NCI-H128 (cell line): Measurements from ENCODE around the gene LONRF3.

Experiments
- DNase-seq: peaks from one replicate; lab custom pipeline; 2025; ENCODE audit not compliant: unreplicated experiment; lab: John Stamatoyannopoulos, UW

LONRF3 gene

GRCh38 chrX:119030990-119031389 lies 56.6 kb downstream of the LONRF3 start:
- no peak for DNase-seq

GRCh38 chrX:119036107-119037029 lies 62.0 kb downstream of the LONRF3 start:
- no peak for DNase-seq

DNA sequence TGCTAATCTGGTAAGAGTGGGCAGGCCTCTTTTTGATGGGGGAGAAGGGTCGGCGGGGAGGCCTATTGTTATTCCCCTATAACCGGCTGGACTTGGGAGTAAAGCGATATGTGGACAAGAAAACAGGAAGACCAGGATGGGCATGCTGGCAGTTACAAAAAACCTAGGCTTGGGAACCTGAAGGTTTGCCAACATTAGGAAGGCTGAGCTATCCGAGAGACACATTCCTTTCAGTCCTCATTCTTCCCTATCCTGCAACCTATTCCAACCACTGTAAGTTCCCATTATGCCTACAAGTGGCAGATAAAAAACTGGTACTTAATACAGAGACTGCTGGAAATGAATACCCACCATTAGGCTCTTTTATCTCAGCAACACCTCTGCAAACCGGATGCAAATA lies 66.0 kb downstream of the LONRF3 start:
- DNase-seq: no peak

DNA sequence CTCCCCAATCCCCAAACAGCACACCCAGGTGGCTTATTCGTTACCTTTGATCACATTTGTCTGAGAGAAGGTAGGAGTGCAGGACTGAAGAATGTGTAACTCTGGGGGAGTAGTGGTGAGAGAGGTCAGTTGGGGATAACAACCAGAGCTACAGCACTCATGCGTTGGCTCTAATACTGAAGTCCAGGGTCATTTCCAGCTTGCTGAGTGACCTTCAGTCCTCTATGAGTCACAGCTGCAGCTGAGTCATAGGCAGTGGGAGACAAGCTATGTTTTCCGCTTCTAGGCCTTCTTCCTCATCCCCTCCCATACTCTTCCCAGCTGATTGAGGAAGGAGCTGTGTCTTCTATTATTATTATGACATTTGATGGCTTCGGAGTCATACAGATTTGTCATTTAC lies 66.8 kb downstream of the LONRF3 start:
- DNase-seq: no peak

DNA sequence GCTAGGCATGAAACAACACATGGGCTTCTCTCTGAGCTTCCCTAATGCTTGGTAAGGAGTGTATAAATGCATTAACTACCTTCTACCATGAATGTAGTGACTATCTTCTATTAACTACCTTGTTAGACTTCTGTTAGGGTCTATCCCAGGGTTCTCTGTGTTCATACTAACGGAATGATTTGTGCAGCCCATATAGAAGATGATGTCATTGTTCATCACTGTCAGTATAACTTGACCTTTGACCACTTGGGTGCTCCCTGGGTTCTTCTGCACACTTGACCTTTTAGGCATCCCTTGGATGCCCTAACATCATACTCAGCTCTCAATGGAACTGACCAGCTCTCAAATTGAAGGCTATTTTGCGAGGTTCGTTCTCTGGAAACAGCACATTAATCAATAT lies 67.6 kb downstream of the LONRF3 start:
- DNase-seq: no peak

GRCh38 chrX:119042996-119043395 lies 68.6 kb downstream of the LONRF3 start:
- DNase-seq: no peak

DNA sequence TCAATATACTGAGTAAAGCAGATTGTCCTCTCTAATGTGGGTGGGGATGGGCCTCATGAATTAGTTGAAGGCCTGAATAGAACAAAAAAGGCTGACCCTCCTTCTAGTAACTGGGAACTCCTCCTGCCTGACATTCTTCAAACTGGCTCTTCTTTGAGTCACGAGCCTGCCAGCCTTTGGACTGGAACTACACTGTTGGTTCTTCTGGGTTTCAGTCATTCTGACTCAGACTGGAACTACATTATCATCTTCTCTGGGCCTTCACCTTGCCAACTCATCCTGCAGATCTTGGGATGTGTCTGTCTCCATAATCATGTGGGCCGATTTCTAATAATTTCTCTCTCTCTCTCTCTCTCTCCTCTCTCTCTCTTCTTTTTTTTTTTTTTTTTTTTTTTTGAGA lies 71.5 kb downstream of the LONRF3 start:
- DNase-seq: no peak

DNA sequence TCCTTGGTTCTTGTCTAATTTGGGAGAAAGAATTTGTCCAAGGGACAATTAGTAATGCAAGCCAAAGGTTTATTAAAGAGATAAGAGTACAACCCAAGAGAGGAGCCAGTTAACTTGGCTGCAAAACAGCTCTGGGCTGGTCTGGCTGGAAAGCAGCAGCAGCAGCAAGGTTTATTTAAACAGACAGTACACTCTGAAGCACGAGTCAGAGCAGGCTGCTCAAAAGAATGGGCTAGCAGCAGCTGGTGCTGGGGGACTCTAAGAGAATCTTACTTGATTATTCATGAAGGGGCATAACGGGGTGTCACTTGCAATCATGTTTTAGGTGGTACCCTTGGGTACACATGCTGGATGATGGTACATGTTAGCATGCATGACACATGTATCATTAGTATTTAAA lies 81.3 kb downstream of the LONRF3 start:
- DNase-seq: no peak

DNA sequence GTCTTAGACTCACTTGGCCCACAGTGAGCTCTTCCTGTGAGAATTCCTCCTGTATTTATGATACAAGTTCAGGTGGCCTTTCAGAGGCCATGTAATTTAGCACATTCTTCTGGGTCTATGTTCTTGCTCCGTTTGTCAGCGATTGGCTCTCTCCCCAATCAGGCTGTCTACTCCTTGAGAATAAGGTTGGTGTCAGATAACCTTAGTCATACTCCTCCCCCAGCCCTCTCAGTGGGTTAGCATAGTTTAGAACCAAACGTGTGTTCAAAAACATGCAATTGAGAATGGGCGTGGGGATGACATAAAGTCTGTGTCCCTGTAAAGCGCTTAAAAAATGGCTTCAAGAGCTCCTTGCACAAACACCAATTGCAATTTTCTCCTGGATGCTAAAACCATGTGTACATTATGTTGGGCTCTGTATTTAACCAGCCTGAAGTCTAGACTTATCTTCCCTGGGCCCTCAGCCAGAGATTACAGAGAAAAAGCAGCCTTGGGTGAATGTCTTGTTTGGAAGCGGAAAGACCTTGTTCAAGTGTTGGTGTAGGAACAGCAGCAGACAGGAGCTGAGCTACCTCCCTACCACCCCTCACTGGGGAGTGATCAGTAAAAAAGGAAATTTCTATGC lies 88.4 kb downstream of the LONRF3 start:
- no peak for DNase-seq

DNA sequence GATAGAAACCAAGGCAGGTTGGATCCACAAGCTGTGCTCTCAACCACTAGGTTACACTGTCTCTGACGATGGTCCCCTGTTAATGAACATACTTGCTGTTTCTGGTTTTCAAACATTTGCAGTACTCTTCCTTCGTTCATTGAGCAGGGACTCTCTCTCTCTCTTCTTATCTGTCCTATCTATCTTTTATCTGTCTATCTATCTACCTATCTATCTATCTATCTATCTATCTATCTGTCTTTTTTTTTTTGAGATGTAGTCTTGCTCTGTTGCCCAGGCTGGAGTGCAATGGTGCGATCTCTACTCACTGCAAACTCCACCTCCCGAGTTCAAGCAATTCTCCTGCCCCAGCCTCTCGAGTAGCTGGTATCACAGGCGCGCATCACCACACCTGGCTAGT lies 89.0 kb downstream of the LONRF3 start:
- DNase-seq: no peak

GRCh38 chrX:119067023-119067739 lies 92.8 kb downstream of the LONRF3 start:
- DNase-seq: peak; percentile 6
